Measurements from ENCODE around the gene COMMD1.

DNA sequence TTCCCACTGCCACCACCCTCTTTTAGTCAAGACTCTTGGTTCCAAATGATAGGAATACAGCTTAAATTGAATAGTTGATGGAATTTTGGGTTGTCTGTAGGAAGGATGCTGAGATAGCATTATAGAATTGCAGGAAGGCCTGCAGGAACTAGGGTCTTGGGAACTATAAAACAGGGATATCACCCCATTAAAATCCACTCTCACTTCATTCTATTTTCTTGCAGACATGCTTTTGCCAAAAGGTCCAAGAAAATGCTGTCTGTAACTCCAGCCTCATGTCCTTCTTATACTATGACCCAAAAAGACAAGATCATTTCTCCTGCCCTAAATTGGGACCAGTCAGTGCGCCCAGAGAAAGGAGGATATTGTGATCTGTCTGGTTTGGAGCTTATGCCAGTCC is 89.1 kb downstream of the COMMD1 start:
- TF ChIP-seq, protein P1, sequence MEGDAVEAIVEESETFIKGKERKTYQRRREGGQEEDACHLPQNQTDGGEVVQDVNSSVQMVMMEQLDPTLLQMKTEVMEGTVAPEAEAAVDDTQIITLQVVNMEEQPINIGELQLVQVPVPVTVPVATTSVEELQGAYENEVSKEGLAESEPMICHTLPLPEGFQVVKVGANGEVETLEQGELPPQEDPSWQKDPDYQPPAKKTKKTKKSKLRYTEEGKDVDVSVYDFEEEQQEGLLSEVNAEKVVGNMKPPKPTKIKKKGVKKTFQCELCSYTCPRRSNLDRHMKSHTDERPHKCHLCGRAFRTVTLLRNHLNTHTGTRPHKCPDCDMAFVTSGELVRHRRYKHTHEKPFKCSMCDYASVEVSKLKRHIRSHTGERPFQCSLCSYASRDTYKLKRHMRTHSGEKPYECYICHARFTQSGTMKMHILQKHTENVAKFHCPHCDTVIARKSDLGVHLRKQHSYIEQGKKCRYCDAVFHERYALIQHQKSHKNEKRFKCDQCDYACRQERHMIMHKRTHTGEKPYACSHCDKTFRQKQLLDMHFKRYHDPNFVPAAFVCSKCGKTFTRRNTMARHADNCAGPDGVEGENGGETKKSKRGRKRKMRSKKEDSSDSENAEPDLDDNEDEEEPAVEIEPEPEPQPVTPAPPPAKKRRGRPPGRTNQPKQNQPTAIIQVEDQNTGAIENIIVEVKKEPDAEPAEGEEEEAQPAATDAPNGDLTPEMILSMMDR (IDR thresholded peaks at IDR 0.05): no peak
- no peak for TF ChIP-seq POLR2A (IDR thresholded peaks at IDR 0.05)

All from thyroid gland (tissue), 4 donors.